ENCODE measurements around the gene KCNK2. TPM values are rescaled to one million over a fixed set of nuclear protein-coding genes. Genes with fewer than 3 reads are reported as not detected.

KCNK2 gene
- polyA plus RNA-seq, 3 donors, result 1.7 to 2.6 (median 2.6) TPM

- no peak for DNase-seq
Measured at GRCh38 chr1:215251428-215251827, 168.9 kb downstream of the KCNK2 start.

DNA sequence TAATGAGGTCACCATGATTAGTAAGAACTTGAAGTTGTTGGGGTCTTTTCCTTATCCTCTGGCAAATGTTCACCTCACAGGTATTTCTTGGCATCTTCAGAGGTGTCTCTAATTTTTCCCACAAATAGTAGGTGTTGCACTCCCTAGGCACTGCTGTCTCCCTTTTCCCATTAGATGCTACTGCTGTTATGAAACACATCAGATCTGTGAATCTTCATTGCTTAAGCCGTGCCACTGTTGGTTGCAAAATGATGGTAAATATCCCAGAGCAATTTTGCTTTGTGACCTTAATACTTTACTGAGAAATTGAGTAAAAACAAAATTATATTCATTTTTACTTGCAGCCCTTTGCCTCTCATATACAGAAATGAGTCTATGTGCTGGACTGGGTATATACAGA, 169.6 kb downstream of the KCNK2 start:
- no peak for DNase-seq

DNA sequence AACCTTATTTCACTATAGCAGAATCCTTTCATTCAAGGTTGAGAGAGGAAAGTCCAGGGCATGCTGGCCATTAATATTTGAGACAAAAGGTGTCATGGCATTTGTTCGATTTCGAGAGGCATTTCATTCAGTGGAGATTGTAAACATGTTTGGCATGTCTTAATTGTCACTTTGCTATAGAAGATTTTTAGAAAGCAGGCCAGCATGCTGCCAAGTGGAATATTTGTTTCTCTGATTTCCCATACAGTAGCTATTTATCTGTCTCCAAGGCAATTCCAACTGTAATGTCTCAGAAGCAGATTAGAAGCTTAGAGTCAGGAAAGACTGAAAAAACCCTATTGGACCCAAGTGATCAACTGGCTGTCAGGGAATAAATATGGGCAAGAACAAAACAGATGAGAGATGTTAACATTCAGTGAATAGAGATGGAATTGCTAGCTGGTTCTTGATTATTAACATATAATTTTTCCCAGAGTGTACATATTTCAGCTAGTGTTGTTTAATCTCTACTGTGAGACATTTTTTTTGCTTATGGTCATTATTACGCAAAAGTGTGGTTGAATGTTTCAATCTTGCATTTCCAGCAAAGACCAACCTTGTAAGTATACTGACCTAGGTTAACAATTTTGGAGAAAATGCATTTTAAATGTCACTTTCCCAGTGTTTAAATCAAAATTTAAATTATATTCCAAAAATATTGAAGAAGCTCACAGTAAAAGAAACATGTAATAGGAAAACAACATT, 174.6 kb downstream of the KCNK2 start:
- no peak for DNase-seq

GRCh38 chr1:215260711-215261110, 178.2 kb downstream of the KCNK2 start:
- no peak for DNase-seq

- no peak for DNase-seq
Measured at GRCh38 chr1:215262106-215262505, 179.6 kb downstream of the KCNK2 start.

DNA sequence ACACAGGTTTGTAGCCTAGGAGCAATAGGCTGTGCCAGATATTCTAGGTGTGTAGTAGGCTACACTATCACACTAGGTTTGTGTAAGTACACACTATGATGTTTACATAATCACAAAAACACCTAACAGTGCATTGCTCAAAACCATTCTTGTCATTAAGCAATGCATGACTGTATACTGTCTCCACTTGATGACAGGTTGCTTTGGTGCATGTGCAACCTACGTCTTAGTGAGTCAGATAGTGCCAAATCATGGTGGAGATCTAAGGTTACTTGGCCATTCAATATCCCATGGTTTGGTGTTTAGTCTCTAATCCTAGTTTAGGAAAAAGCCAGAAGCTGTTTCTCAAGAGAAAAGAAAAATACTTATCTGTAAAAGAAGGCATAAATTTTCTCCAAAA, 181.1 kb downstream of the KCNK2 start:
- DNase-seq, result no peak

- no peak for DNase-seq
Measured at GRCh38 chr1:215264649-215265048, 182.1 kb downstream of the KCNK2 start.

DNA sequence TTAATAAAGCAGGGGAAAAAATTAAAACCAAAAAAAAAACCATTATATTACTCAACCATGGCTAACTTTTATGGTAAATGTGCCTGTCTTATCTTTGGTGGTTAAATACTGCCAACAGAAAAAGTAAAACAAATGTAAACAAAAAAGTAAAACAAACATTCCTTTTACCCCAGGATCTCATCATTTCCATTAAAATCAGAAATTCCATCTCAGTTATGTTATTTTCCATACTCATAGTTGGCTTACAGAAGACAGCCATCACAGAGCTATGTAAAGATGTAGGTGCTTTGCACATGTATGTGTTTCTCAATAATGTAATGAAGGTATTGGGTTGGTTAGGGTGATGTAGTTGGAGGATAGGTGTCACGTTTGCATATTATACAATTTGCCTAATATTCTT, 185.0 kb downstream of the KCNK2 start:
- DNase-seq, result no peak

DNA sequence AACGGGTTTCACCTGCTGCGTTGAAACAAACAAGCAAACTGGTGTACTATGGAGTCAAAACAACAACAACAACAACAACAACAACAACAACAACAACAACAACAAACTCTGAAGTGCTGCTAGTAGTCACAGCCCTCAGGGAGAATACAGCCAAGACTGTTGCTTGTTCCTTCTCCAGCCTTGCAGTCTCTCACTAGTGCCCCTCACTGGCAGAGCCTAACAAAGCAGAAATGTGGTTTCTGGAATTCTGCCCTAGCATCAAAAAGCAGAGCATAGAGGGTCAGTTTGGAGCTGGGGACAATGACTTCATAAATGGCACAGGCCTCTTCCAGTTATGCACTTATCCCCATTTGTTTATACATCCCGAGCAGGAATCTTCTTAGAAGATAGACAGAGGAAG, 187.4 kb downstream of the KCNK2 start:
- DNase-seq, result no peak

DNA sequence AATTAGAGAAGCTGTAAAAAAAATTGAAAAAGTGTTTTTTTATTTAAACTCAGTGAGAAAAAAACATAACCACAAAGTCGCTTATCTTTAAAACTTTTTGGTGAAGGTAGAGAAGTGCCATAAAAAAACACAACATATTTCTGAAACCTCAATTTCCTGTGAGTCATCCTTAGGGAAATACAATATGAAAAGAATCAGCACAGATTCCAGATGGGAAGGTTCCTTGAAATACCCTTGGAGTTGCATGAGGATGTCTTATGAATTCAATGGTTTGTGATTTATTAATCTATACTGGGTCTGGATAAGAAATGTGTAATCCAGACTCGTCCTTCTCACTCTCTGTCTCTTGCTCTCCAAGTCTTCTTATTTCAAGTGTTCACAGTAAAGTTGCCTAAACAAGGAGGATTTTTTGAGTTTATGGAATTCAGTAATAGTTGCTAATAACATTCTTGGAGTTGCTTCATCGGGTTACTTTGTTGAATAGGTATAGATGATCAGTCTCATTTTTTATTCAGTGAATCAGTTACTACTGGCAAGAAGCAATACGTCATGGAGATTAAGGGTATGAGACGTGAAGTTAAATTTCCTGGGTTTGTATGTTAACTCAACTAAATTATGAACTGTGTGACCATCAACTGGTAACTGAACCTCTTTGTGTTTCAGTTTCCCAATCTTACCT, 191.4 kb downstream of the KCNK2 start:
- DNase-seq, result no peak

- DNase-seq, result no peak
Measured at GRCh38 chr1:215276582-215276981, 194.0 kb downstream of the KCNK2 start.

DNA sequence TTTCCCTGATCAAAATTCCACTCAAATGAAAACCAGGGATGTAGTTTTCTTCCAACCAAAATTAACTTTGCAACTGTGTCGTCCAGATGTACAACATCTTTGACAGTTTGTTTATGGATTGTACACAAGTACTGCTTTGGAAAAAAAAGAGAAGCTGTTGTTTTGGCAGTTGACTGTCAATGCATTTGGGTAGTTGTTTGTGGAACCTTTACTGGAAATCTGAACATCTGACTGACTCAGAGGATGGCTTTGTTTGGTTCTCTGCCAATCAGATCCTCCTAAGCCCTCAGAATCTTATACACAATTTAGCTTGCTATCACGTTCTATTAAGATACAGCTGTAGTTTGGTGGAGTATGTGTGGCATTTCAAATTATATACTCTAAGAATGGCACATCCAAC, 195.0 kb downstream of the KCNK2 start:
- DNase-seq, result no peak

DNA sequence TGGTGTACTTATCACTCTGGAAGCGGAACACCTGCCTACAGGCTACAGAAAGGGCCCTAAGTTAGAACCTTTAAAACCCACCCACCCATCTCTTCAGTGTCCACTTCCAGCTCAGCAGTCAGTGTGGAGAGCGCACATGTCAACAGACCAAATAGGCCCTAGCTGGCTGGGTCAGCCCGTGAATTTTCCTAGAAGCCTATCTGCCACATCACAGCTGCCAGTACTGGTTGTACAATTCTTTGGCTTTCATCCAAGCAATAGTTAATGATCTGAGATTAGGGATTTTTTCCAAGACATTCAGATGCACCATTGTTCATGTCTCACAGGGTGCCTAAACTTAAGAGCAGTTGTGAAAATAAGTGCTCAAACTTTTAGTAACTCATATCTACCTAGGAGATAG, 197.1 kb downstream of the KCNK2 start:
- no peak for DNase-seq

GRCh38 chr1:215282557-215282956, 200.0 kb downstream of the KCNK2 start:
- no peak for DNase-seq

DNA sequence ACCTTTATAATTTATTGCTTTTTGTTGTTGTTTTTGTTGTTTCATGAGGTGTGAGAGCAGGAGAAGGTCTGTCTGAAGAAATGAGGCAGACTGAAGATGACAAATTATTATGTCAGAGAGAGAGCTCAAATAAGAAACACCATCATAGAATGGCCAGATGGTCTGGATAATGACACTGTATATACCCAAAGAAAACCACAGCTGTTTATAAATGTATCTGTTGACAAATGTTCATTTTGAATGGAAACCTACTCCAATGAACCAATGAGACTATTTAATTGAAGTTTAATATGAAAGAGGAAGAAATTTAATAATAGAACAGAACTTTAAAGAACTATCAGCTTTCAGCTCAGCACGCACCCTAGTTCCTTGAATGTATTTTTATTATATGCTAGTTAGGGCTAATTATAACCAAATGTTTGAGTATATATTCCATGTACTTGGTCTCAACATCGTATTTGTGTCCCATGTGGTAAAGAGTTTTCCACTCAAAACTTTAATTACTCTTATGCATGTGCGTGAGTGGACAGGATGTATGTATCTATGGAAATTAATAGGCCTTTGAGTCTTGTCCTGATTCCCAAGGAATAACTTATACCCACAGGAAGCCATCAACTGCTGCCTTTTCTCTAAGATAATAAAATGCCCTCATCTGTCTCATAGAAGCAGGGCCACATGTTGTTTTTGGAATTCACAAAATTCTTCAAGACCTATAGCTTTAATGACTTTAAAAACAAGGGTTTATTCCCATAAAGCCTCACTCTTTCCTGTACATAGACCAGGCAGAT, 202.7 kb downstream of the KCNK2 start:
- no peak for DNase-seq
